RWPE1 (cell line): ENCODE data around the gene TSPAN10.

ENCODE experiments used
- CTCF ChIA-PET: fragments of 350-600 bp; sonication (Branson Sonifier 250); formaldehyde crosslinking; extraction: SDS; loops from one replicate; lab custom pipeline; 2021; lab: Yijun Ruan, JAX
- POLR2A ChIA-PET: fragments of 400-600 bp; formaldehyde crosslinking; extraction: SDS; loops from one replicate; lab custom pipeline; 2020; ENCODE audit warnings: antibody characterized with exemption; ENCODE audit not compliant: low non-redundant PET; lab: Yijun Ruan, JAX
- DNase-seq: peaks from one replicate; pipeline ENCODE4 v3.0.0; 2012; ENCODE audit warnings: low spot score
- H3K27ac ChIP-seq: fragments of 450-650 bp; 2 replicates; pipeline ENCODE4 v1.5.1; 2017
- CTCF ChIP-seq: fragments of 450-650 bp; conservative IDR thresholded peaks from 2 replicates; pipeline ENCODE4 v1.5.1; 2017; ENCODE audit warnings: low read depth, mild to moderate bottlenecking

Gene TSPAN10

GRCh38 chr17:81695801-81696200 is 58.8 kb downstream of the TSPAN10 start:
- no peak for DNase-seq
- H3K27ac ChIP-seq, result peak overlapping the region; percentile 55
- CTCF ChIA-PET, result no interaction called here
- POLR2A ChIA-PET, result interaction anchor here (1.2 kb wide), 1 partner anchor 11 kb away, joined by 3 read pairs; no protein-coding TSS in a partner anchor
- no peak for TF ChIP-seq CTCF

DNA sequence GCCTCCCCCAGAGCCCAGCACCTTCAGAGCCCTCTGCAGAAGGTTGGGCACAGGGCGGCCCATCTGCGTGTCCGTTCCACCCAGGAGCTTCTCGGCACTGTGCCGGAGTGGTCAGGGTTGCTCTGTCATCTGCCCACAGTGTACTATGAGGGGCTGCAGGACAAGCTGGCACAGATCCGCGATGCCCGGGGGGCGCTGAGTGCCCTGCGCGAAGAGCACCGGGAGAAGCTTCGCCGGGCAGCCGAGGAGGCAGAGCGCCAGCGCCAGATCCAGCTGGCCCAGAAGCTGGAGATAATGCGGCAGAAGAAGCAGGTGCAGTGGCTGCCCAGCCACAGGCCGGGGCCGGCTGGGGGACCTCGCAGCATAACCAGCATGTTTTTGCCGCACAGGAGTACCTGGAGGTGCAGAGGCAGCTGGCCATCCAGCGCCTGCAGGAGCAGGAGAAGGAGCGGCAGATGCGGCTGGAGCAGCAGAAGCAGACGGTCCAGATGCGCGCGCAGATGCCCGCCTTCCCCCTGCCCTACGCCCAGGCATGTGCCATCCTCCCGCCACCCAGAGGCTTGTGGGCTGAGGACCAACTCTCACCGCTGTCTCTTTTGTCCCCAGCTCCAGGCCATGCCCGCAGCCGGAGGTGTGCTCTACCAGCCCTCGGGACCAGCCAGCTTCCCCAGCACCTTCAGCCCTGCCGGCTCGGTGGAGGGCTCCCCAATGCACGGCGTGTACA is 59.4 kb downstream of the TSPAN10 start:
- no peak for DNase-seq
- H3K27ac ChIP-seq, result peak overlapping the region; percentile 55
- no peak for TF ChIP-seq CTCF
- ChIA-PET CTCF (no interaction called here), POLR2A (interaction anchor here (1.2 kb wide), 1 partner anchor 11 kb away, joined by 3 read pairs; no protein-coding TSS in a partner anchor)

DNA sequence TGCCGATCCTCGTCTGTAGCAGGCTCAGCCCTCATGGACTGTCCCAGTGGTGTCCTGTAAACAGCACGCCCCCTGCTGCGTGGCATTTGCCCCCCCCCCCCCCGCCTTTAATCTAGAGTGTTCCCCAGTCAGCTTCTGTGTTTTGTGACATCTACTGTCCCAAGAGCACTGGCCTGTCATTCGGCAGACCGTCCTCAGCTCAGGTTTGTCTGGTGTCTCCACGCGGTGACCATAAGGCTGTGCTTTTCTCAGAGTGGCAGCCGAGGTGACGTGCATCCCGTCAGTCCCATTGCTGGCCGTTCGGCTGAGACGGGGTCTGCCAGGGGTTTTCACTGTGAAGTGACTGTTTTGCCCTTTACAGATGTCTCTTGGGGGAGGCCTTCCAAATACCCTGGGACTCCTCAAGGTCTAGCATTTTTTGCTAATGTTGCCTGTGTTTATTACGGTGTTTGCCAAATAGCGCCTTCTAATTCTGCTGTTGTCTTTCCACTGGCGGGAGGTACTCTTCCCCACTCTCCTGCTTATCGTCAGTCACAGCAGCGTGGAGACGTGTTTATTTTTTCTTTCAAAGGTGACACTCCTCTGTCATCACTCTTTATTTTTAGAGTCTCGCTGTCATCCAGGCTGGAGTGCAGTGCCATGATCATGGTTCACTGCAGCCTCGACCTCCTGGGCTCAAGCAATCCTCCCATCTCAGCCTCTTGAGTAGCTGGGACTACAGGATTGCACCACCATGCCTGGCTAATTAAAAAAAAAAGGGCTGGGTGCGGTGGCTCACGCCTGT is 60.5 kb downstream of the TSPAN10 start:
- no peak for TF ChIP-seq CTCF
- DNase-seq, result no peak
- H3K27ac ChIP-seq, result peak overlapping the region; percentile 55
- ChIA-PET CTCF (interaction anchor here (0.6 to 0.7 kb wide), 2 partner anchors 62 to 185 kb away, joined by 3 to 4 read pairs; no protein-coding TSS in a partner anchor), POLR2A (no interaction called here)
